ENCODE results near the gene CCT2.
A peak's percentile ranks its signal among the peaks of the same experiment; 100 is the strongest.

Gene CCT2

DNA sequence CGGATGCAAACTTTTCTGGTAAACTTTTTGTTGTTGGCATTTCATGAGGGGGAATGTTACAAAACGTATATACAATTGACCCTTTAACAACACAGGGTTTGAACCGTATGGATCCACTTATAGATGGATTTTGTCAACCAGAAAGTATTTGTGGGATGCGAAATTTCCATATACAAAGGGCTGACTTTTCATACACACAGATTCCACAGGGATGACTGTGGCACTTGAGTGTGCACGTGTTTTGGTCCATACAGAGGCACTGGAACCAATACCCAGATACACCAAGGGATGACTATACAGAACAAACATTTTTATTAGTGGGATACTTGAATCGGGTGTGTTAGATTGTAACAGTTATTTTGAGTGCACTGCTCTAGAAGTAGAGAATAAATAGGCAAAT lies 29.8 kb upstream of the CCT2 start:
- no CpG with 5 or more reads among the region's 6 CpGs for WGBS (ENCODE audit: extremely low coverage, insufficient coverage, insufficient read length)
- Histone ChIP-seq H3K79me1 (ENCODE audit: low read length) (peaks cover 2% of the 10 kb centered on the region), H2AFZ (ENCODE audit: insufficient read depth, low read length, poor library complexity) (no peak overlapping the region)

DNA sequence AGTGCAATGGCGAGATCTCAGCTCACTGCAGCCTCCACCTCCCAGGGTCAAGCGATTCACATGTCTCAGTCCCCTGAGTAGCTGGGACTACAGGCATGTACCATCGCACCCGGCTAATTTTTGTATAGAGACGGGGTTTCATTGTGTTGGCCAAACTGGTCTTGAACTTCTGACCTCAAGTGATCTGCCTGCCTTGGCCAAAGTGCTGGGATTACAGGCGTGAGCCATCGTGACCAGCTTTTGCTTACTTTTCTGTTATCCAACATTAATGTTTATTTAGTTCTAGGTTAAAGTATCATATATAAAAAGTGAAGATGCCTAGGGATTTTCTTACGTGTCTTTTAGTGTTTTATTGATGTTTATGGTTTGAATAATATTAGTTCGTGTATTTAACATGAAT lies 28.9 kb upstream of the CCT2 start:
- no peak overlapping the region for H3K4ac ChIP-seq (ENCODE audit: low read depth, low read length)
- H3K79me2 ChIP-seq (ENCODE audit: control insufficient read depth, insufficient read depth, low read length, poor library complexity) = peaks cover 2% of the 10 kb centered on the region
- peaks cover 2% of the 10 kb centered on the region for H3K79me1 ChIP-seq (ENCODE audit: low read length)
- H3K14ac ChIP-seq (ENCODE audit: low read length) = no peak overlapping the region
- no peak overlapping the region for H2BK5ac ChIP-seq (ENCODE audit: low read depth, low read length, poor library complexity)
- no peaks in the 10 kb centered on the region for H3K36me3 ChIP-seq (ENCODE audit: control insufficient read depth in 1 of 2, insufficient read depth in 2 of 2, low read length in 2 of 2)
- H3K27me3 ChIP-seq (ENCODE audit: insufficient read depth, low read length) = no peaks in the 10 kb centered on the region
- DNase-seq = no peak
- H3K23ac ChIP-seq (ENCODE audit: low read length) = no peak overlapping the region
- no peak overlapping the region for H3K9ac ChIP-seq (ENCODE audit: low read length)
- H4K91ac ChIP-seq (ENCODE audit: low read depth, low read length) = no peak overlapping the region
- no peaks in the 10 kb centered on the region for H3K9me3 ChIP-seq (ENCODE audit: insufficient read depth, low read depth, low read length)
- no peak overlapping the region for H2BK12ac ChIP-seq (ENCODE audit: low read length)
- WGBS (ENCODE audit: extremely low coverage, insufficient coverage, insufficient read length) = 100% methylated on average over 2 of the region's 9 CpGs
- H4K8ac ChIP-seq (ENCODE audit: low read depth, low read length) = no peak overlapping the region
- no peak overlapping the region for H2AFZ ChIP-seq (ENCODE audit: insufficient read depth, low read length, poor library complexity)
- H2AK5ac ChIP-seq (ENCODE audit: low read length) = no peak overlapping the region
- no peak overlapping the region for H3K4me2 ChIP-seq (ENCODE audit: low read length)
- H4K12ac ChIP-seq (ENCODE audit: low read depth, low read length) = no peak overlapping the region
- H3K18ac ChIP-seq (ENCODE audit: low read length) = no peak overlapping the region
- H3K4me1 ChIP-seq (ENCODE audit: control insufficient read depth in 1 of 2, insufficient read depth in 2 of 2, low read length in 2 of 2) = peaks cover 2 to 4% of the 10 kb centered on the region in 2 experiments
- H2BK120ac ChIP-seq (ENCODE audit: insufficient read depth, low read length, poor library complexity) = no peak overlapping the region
- H3K27ac ChIP-seq (ENCODE audit: low read depth, low read length) = no peak overlapping the region
- no peak overlapping the region for H3K4me3 ChIP-seq (ENCODE audit: low read depth, low read length)

More for the DNA sequence above, 29.8 kb upstream of the CCT2 start:
- Histone ChIP-seq H3K4ac (ENCODE audit: low read depth, low read length) (no peak overlapping the region), H3K4me2 (ENCODE audit: low read length) (no peak overlapping the region), H3K23ac (ENCODE audit: low read length) (no peak overlapping the region), H3K4me3 (ENCODE audit: low read depth, low read length) (no peak overlapping the region), H3K27ac (ENCODE audit: low read depth, low read length) (no peak overlapping the region), H4K8ac (ENCODE audit: low read depth, low read length) (no peak overlapping the region), H3K14ac (ENCODE audit: low read length) (no peak overlapping the region), H4K91ac (ENCODE audit: low read depth, low read length) (no peak overlapping the region), H3K27me3 (ENCODE audit: insufficient read depth, low read length) (no peaks in the 10 kb centered on the region), H3K9ac (ENCODE audit: low read length) (no peak overlapping the region), H3K4me1 (ENCODE audit: control insufficient read depth in 1 of 2, insufficient read depth in 2 of 2, low read length in 2 of 2) (peaks cover 2 to 4% of the 10 kb centered on the region in 2 experiments), H3K18ac (ENCODE audit: low read length) (no peak overlapping the region), H3K79me2 (ENCODE audit: control insufficient read depth, insufficient read depth, low read length, poor library complexity) (peaks cover 2% of the 10 kb centered on the region), H2BK5ac (ENCODE audit: low read depth, low read length, poor library complexity) (no peak overlapping the region), H2BK12ac (ENCODE audit: low read length) (no peak overlapping the region), H3K9me3 (ENCODE audit: insufficient read depth, low read depth, low read length) (no peaks in the 10 kb centered on the region), H2BK120ac (ENCODE audit: insufficient read depth, low read length, poor library complexity) (no peak overlapping the region), H4K12ac (ENCODE audit: low read depth, low read length) (no peak overlapping the region), H2AK5ac (ENCODE audit: low read length) (no peak overlapping the region), H3K36me3 (ENCODE audit: control insufficient read depth in 1 of 2, insufficient read depth in 2 of 2, low read length in 2 of 2) (no peaks in the 10 kb centered on the region)
- DNase-seq = peak; percentile 66 to 86

- no peak for DNase-seq
- H3K27ac ChIP-seq (ENCODE audit: low read depth, low read length) = no peak overlapping the region
- no peaks in the 10 kb centered on the region for H3K4me1 ChIP-seq (ENCODE audit: control insufficient read depth in 1 of 2, insufficient read depth in 2 of 2, low read length in 2 of 2)
- peaks cover 0 to 2% of the 10 kb centered on the region in 2 experiments for H3K36me3 ChIP-seq (ENCODE audit: control insufficient read depth in 1 of 2, insufficient read depth in 2 of 2, low read length in 2 of 2)
- H4K91ac ChIP-seq (ENCODE audit: low read depth, low read length) = no peak overlapping the region
- H3K4me3 ChIP-seq (ENCODE audit: low read depth, low read length) = no peak overlapping the region
- H3K9me3 ChIP-seq (ENCODE audit: insufficient read depth, low read depth, low read length) = no peaks in the 10 kb centered on the region
- no peak overlapping the region for H3K14ac ChIP-seq (ENCODE audit: low read length)
- H3K27me3 ChIP-seq (ENCODE audit: insufficient read depth, low read length) = no peaks in the 10 kb centered on the region
- H3K9ac ChIP-seq (ENCODE audit: low read length) = no peak overlapping the region
- H2AFZ ChIP-seq (ENCODE audit: insufficient read depth, low read length, poor library complexity) = no peak overlapping the region
- H2BK5ac ChIP-seq (ENCODE audit: low read depth, low read length, poor library complexity) = no peak overlapping the region
- H3K79me2 ChIP-seq (ENCODE audit: control insufficient read depth, insufficient read depth, low read length, poor library complexity) = no peaks in the 10 kb centered on the region
- H3K18ac ChIP-seq (ENCODE audit: low read length) = no peak overlapping the region
- no peak overlapping the region for H2BK120ac ChIP-seq (ENCODE audit: insufficient read depth, low read length, poor library complexity)
- WGBS (ENCODE audit: extremely low coverage, insufficient coverage, insufficient read length) = no CpG with 5 or more reads among the region's 2 CpGs
- no peak overlapping the region for H2AK5ac ChIP-seq (ENCODE audit: low read length)
- H4K12ac ChIP-seq (ENCODE audit: low read depth, low read length) = no peak overlapping the region
- no peak overlapping the region for H3K4me2 ChIP-seq (ENCODE audit: low read length)
- H4K8ac ChIP-seq (ENCODE audit: low read depth, low read length) = no peak overlapping the region
- H2BK12ac ChIP-seq (ENCODE audit: low read length) = no peak overlapping the region
- H3K23ac ChIP-seq (ENCODE audit: low read length) = no peak overlapping the region
- no peaks in the 10 kb centered on the region for H3K79me1 ChIP-seq (ENCODE audit: low read length)
- H3K4ac ChIP-seq (ENCODE audit: low read depth, low read length) = no peak overlapping the region
Measured at GRCh38 chr12:69563166-69563762, 22.0 kb upstream of the CCT2 start.

- H3K9me3 ChIP-seq (ENCODE audit: insufficient read depth, low read depth, low read length) = no peaks in the 10 kb centered on the region
- no peak overlapping the region for H4K12ac ChIP-seq (ENCODE audit: low read depth, low read length)
- H3K9ac ChIP-seq (ENCODE audit: low read length) = no peak overlapping the region
- H3K4me1 ChIP-seq (ENCODE audit: control insufficient read depth in 1 of 2, insufficient read depth in 2 of 2, low read length in 2 of 2) = no peaks in the 10 kb centered on the region
- no peak overlapping the region for H3K4me2 ChIP-seq (ENCODE audit: low read length)
- H3K27ac ChIP-seq (ENCODE audit: low read depth, low read length) = no peak overlapping the region
- no peak for DNase-seq
- no peak overlapping the region for H3K4ac ChIP-seq (ENCODE audit: low read depth, low read length)
- H2BK120ac ChIP-seq (ENCODE audit: insufficient read depth, low read length, poor library complexity) = no peak overlapping the region
- H3K4me3 ChIP-seq (ENCODE audit: low read depth, low read length) = no peak overlapping the region
- H3K14ac ChIP-seq (ENCODE audit: low read length) = no peak overlapping the region
- no peak overlapping the region for H2AK5ac ChIP-seq (ENCODE audit: low read length)
- WGBS (ENCODE audit: extremely low coverage, insufficient coverage, insufficient read length) = no CpG with 5 or more reads among the region's 3 CpGs
- H3K23ac ChIP-seq (ENCODE audit: low read length) = no peak overlapping the region
- peaks cover 3 to 4% of the 10 kb centered on the region in 2 experiments for H3K36me3 ChIP-seq (ENCODE audit: control insufficient read depth in 1 of 2, insufficient read depth in 2 of 2, low read length in 2 of 2)
- H4K91ac ChIP-seq (ENCODE audit: low read depth, low read length) = no peak overlapping the region
- H3K18ac ChIP-seq (ENCODE audit: low read length) = no peak overlapping the region
- H2BK12ac ChIP-seq (ENCODE audit: low read length) = no peak overlapping the region
- H2BK5ac ChIP-seq (ENCODE audit: low read depth, low read length, poor library complexity) = no peak overlapping the region
- no peaks in the 10 kb centered on the region for H3K27me3 ChIP-seq (ENCODE audit: insufficient read depth, low read length)
- no peaks in the 10 kb centered on the region for H3K79me2 ChIP-seq (ENCODE audit: control insufficient read depth, insufficient read depth, low read length, poor library complexity)
- H4K8ac ChIP-seq (ENCODE audit: low read depth, low read length) = no peak overlapping the region
- H3K79me1 ChIP-seq (ENCODE audit: low read length) = no peaks in the 10 kb centered on the region
- H2AFZ ChIP-seq (ENCODE audit: insufficient read depth, low read length, poor library complexity) = no peak overlapping the region
Measured at GRCh38 chr12:69566603-69567002, 18.7 kb upstream of the CCT2 start.

All from trophoblast cell (in vitro differentiated cells and primary cell).